Heart left ventricle (tissue), 13 donors: ENCODE data around the gene CSNK1E.

Source experiments
- POLR2A ChIP-seq, 2 donors: fragments of 450-650 bp; IDR thresholded peaks; one replicate each; pipeline ENCODE4 v1.6.1; 2017; ENCODE audit warnings: antibody characterized with exemption in 2 of 2, mild to moderate bottlenecking in 2 of 2, moderate library complexity in 2 of 2
- TF ChIP-seq, protein P1 (sequence below), 12 donors: fragments of 200-600 bp; sonication (generic) in 4 of 12; IDR thresholded peaks; one replicate each; pipeline versions ENCODE4 v1.5.0 to v1.8.0; 2018 to 2022; ENCODE audit warnings: antibody characterized with exemption in 12 of 12, mild to moderate bottlenecking in 5 of 12
- donor health status: ischemic (EF 13 %, LVEDD 7.1; RV severe dilation, severe dysfunction).
- donor health status: DM: no; HTN: yes; CAD: no.
- donor health status: DM: no; HTN: no; CAD: no.
- donor health status: ischemic (EF 25% LVEDD 6.9; RV normal size, moderate dysfunction).
- donor health status: ischemic (EF 25% LVEDD 5.7; RV mildly dilated, moderate dysfunction).
- donor health status: ischemic (EF 35%, LVEDD 5.7; RV mildly dilated, moderate dysfunction).
- donor health status: nonischemic (EF 11% LVEDD 7.7; RV severe dilation, severe dysfunction).
- donor health status: DM: yes; HTN: yes; CAD: no.
- donor health status: PGD.
- donor health status: ischemic (EF 29% LVEDD 5.4; RV normal size, mild dysfunction).
- donor health status: nonischemic (EF 23%, LVEDD 6.1; RV moderate dilation, normal function).

DNA sequence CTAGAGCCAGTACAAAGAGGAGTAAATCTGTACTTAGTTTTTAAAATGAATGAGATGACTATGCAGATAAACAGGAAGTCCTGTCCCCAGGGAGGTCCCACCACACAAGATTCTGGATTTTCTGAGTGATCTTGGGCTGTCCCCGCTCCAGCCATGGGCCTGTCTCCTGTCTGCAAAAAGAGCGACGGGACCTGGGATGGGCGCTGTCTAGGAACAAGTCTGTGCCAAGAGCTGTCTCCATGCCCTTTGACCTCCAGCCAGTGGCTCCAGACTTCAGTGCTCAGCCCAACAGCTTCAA is 6.0 kb downstream of the CSNK1E start:
- TF ChIP-seq, protein P1, sequence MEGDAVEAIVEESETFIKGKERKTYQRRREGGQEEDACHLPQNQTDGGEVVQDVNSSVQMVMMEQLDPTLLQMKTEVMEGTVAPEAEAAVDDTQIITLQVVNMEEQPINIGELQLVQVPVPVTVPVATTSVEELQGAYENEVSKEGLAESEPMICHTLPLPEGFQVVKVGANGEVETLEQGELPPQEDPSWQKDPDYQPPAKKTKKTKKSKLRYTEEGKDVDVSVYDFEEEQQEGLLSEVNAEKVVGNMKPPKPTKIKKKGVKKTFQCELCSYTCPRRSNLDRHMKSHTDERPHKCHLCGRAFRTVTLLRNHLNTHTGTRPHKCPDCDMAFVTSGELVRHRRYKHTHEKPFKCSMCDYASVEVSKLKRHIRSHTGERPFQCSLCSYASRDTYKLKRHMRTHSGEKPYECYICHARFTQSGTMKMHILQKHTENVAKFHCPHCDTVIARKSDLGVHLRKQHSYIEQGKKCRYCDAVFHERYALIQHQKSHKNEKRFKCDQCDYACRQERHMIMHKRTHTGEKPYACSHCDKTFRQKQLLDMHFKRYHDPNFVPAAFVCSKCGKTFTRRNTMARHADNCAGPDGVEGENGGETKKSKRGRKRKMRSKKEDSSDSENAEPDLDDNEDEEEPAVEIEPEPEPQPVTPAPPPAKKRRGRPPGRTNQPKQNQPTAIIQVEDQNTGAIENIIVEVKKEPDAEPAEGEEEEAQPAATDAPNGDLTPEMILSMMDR (IDR thresholded peaks at IDR 0.05) = no peak
- TF ChIP-seq POLR2A (IDR thresholded peaks at IDR 0.05) = no peak
